GM19467 (cell line): Measurements from ENCODE around the gene TENT4A.
"Not testable (repeated sequence)": the region's sequence is repeated elsewhere in the genome, so short reads cannot be mapped to it uniquely, and the experiment has no call there.

Source experiments
- ATAC-seq: cut with Tn5 transposase; IDR thresholded peaks from one replicate; pipeline ENCODE4 v1.9.1; 2021; ENCODE audit warnings: mild to moderate bottlenecking, moderate library complexity; ENCODE audit not compliant: unreplicated experiment

Gene TENT4A

GRCh38 chr5:6713274-6714225 lies at the start of gene TENT4A:
Gene TENT4A (plus strand): TSS chr5:6713432. CDS start chr5:6713984, 552 bp downstream.
- ATAC-seq: no peak

- ATAC-seq: no peak
Observed at GRCh38 chr5:6666762-6667161, 46.5 kb upstream of the TENT4A start.

- no peak for ATAC-seq
Observed at GRCh38 chr5:6667648-6668047, 45.6 kb upstream of the TENT4A start.

- not testable (repeated sequence) for ATAC-seq
Observed at GRCh38 chr5:6668717-6669116, 44.5 kb upstream of the TENT4A start.

- no peak for ATAC-seq
Observed at GRCh38 chr5:6673031-6673430, 40.2 kb upstream of the TENT4A start.

GRCh38 chr5:6673963-6674362 lies 39.3 kb upstream of the TENT4A start:
- ATAC-seq: no peak

- ATAC-seq: no peak
Observed at GRCh38 chr5:6674421-6674820, 38.8 kb upstream of the TENT4A start.

- no peak for ATAC-seq
Observed at GRCh38 chr5:6674886-6675285, 38.3 kb upstream of the TENT4A start.

GRCh38 chr5:6675784-6676491 lies 37.3 kb upstream of the TENT4A start:
- ATAC-seq: no peak

- no peak for ATAC-seq
Observed at GRCh38 chr5:6676702-6677101, 36.5 kb upstream of the TENT4A start.

GRCh38 chr5:6678385-6678784 lies 34.8 kb upstream of the TENT4A start:
- no peak for ATAC-seq

- ATAC-seq: no peak
Observed at GRCh38 chr5:6680922-6681321, 32.3 kb upstream of the TENT4A start.

GRCh38 chr5:6681682-6682081 lies 31.6 kb upstream of the TENT4A start:
- no peak for ATAC-seq

GRCh38 chr5:6682239-6682638 lies 31.0 kb upstream of the TENT4A start:
- ATAC-seq: no peak

- ATAC-seq: no peak
Observed at GRCh38 chr5:6683241-6683640, 30.0 kb upstream of the TENT4A start.

GRCh38 chr5:6684075-6684474 lies 29.2 kb upstream of the TENT4A start:
- no peak for ATAC-seq

- ATAC-seq: no peak
Observed at GRCh38 chr5:6686501-6686900, 26.7 kb upstream of the TENT4A start.

- no peak for ATAC-seq
Observed at GRCh38 chr5:6686915-6687409, 26.3 kb upstream of the TENT4A start.

GRCh38 chr5:6687505-6687904 lies 25.7 kb upstream of the TENT4A start:
- ATAC-seq: no peak

GRCh38 chr5:6692906-6693305 lies 20.3 kb upstream of the TENT4A start:
- ATAC-seq: no peak

- ATAC-seq: no peak
Observed at GRCh38 chr5:6698696-6699095, 14.5 kb upstream of the TENT4A start.

- ATAC-seq: no peak
Observed at GRCh38 chr5:6699357-6699756, 13.9 kb upstream of the TENT4A start.
